ENCODE results near the gene TBCC.
"Not testable (repeated sequence)": the region's sequence is repeated elsewhere in the genome, so short reads cannot be mapped to it uniquely, and the experiment has no call there.

TBCC gene

GRCh38 chr6:42746463-42747391, 824 bp upstream of the TBCC start:
- Histone ChIP-seq H3K36me3 (ENCODE audit: insufficient read depth, low read depth, low read length) (no peaks in the 10 kb centered on the region), H3K4me1 (ENCODE audit: insufficient read depth, low read length) (peaks cover 9% of the 10 kb centered on the region), H3K9ac (ENCODE audit: low read depth, low read length) (peak overlapping the region; percentile 88), H3K27ac (ENCODE audit: low read length) (peak overlapping the region; percentile 94), H3K4me3 (ENCODE audit: low read length) (peak overlapping the region; percentile 79), H3K9me3 (ENCODE audit: insufficient read depth, low read depth, low read length) (no peaks in the 10 kb centered on the region), H3K27me3 (ENCODE audit: insufficient read depth, low read length) (no peaks in the 10 kb centered on the region)

DNA sequence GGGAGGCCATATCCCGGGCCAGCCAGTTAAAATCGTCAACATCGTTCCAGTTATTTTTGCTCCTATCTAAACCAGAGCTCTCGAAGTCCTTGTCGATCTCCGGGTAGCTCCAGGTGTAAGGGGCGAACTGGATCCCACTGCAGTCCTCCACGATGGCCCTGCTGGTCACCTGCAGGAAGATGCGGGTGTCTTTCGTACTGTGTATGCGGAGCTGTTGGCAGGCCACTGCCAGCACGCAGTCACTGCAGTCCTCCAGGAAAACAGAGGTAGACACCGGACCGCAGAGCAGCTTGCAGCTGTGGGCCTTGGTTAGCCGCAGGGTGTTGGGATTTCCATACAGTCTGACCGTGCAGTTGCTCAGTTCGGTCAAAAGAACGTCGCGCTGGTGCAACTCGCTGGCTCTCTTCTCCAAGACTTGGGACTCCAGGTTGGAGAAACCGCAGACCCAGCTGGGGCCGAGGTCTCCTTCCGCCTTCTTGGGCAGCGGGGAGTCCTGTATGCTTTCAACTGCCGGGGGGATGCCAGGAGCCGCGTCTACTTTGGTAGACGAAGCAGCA, 742 bp downstream of the TBCC start:
- H3K9me3 ChIP-seq (ENCODE audit: insufficient read depth, low read depth, low read length): no peaks in the 10 kb centered on the region
- H3K4me3 ChIP-seq (ENCODE audit: low read length): peak overlapping the region; percentile 99
- H3K36me3 ChIP-seq (ENCODE audit: insufficient read depth, low read depth, low read length): no peaks in the 10 kb centered on the region
- H3K9ac ChIP-seq (ENCODE audit: low read depth, low read length): peak overlapping the region; percentile 97
- no peaks in the 10 kb centered on the region for H3K27me3 ChIP-seq (ENCODE audit: insufficient read depth, low read length)
- H3K27ac ChIP-seq (ENCODE audit: low read length): peak overlapping the region; percentile 40
- H3K4me1 ChIP-seq (ENCODE audit: insufficient read depth, low read length): peaks cover 9% of the 10 kb centered on the region

GRCh38 chr6:42744351-42744893, 1.5 kb downstream of the TBCC start:
- Histone ChIP-seq H3K36me3 (ENCODE audit: insufficient read depth, low read depth, low read length) (no peaks in the 10 kb centered on the region), H3K9me3 (ENCODE audit: insufficient read depth, low read depth, low read length) (no peaks in the 10 kb centered on the region), H3K4me1 (ENCODE audit: insufficient read depth, low read length) (peaks cover 9% of the 10 kb centered on the region), H3K27me3 (ENCODE audit: insufficient read depth, low read length) (no peaks in the 10 kb centered on the region), H3K4me3 (ENCODE audit: low read length) (peak overlapping the region; percentile 99), H3K9ac (ENCODE audit: low read depth, low read length) (peak overlapping the region; percentile 97; the same call in 1 of the 2 replicates), H3K27ac (ENCODE audit: low read length) (no peak overlapping the region)

GRCh38 chr6:42742116-42742894, 3.6 kb downstream of the TBCC start:
- H3K27me3 ChIP-seq (ENCODE audit: insufficient read depth, low read length): no peaks in the 10 kb centered on the region
- H3K4me3 ChIP-seq (ENCODE audit: low read length): no peak overlapping the region
- H3K36me3 ChIP-seq (ENCODE audit: insufficient read depth, low read depth, low read length): no peaks in the 10 kb centered on the region
- no peak overlapping the region for H3K27ac ChIP-seq (ENCODE audit: low read length)
- no peaks in the 10 kb centered on the region for H3K9me3 ChIP-seq (ENCODE audit: insufficient read depth, low read depth, low read length)
- no peak overlapping the region for H3K9ac ChIP-seq (ENCODE audit: low read depth, low read length)
- H3K4me1 ChIP-seq (ENCODE audit: insufficient read depth, low read length): peaks cover 9% of the 10 kb centered on the region

- H3K4me1 ChIP-seq (ENCODE audit: insufficient read depth, low read length): peaks cover 9% of the 10 kb centered on the region
- H3K27ac ChIP-seq (ENCODE audit: low read length): no peak overlapping the region
These were observed 5.2 kb downstream of the TBCC start for GRCh38 chr6:42740725-42741124.

GRCh38 chr6:42735976-42736375, 9.9 kb downstream of the TBCC start:
- Histone ChIP-seq H3K27me3 (ENCODE audit: insufficient read depth, low read length) (no peaks in the 10 kb centered on the region), H3K9ac (ENCODE audit: low read depth, low read length) (no peak overlapping the region), H3K4me1 (ENCODE audit: insufficient read depth, low read length) (no peaks in the 10 kb centered on the region), H3K4me3 (ENCODE audit: low read length) (no peak overlapping the region), H3K36me3 (ENCODE audit: insufficient read depth, low read depth, low read length) (no peaks in the 10 kb centered on the region), H3K27ac (ENCODE audit: low read length) (no peak overlapping the region), H3K9me3 (ENCODE audit: insufficient read depth, low read depth, low read length) (no peaks in the 10 kb centered on the region)

More at GRCh38 chr6:42740725-42741124, 5.2 kb downstream of the TBCC start:
- H3K27me3 ChIP-seq (ENCODE audit: insufficient read depth, low read length): no peaks in the 10 kb centered on the region
- no peaks in the 10 kb centered on the region for H3K36me3 ChIP-seq (ENCODE audit: insufficient read depth, low read depth, low read length)
- H3K4me3 ChIP-seq (ENCODE audit: low read length): no peak overlapping the region
- H3K9me3 ChIP-seq (ENCODE audit: insufficient read depth, low read depth, low read length): no peaks in the 10 kb centered on the region
- no peak overlapping the region for H3K9ac ChIP-seq (ENCODE audit: low read depth, low read length)

- not testable (repeated sequence) for H3K27ac ChIP-seq (ENCODE audit: low read length); H3K36me3 ChIP-seq (ENCODE audit: insufficient read depth, low read depth, low read length); H3K4me1 ChIP-seq (ENCODE audit: insufficient read depth, low read length); H3K4me3 ChIP-seq (ENCODE audit: low read length); H3K9ac ChIP-seq (ENCODE audit: low read depth, low read length); H3K27me3 ChIP-seq (ENCODE audit: insufficient read depth, low read length); H3K9me3 ChIP-seq (ENCODE audit: insufficient read depth, low read depth, low read length)
These were observed 11.9 kb downstream of the TBCC start for GRCh38 chr6:42733867-42734481.

DNA sequence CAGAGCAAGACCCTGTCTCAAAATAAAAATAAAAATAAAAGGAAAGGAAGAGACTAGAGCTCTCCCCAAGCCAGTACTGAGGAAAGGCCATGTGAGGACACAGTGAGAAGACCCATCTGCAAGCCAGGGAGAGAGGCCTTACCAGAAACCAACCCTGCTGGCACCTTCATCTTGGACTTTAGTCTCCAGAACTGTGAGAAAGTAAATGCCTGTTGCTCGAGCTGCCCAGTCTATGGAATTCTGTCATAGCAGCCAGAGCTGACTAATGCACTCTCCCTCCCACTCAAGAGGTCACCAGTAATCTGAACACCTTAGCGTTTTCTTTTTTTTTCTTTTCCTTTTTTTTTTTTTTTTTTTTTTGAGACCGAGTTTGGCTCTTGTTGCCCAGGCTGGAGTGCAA, 16.2 kb downstream of the TBCC start:
- H3K4me1 ChIP-seq (ENCODE audit: insufficient read depth, low read length): peaks cover 3% of the 10 kb centered on the region; the same call in 1 of the 2 replicates
- no peak overlapping the region for H3K27ac ChIP-seq (ENCODE audit: low read length)
- no peak overlapping the region for H3K4me3 ChIP-seq (ENCODE audit: low read length)
- no peaks in the 10 kb centered on the region for H3K27me3 ChIP-seq (ENCODE audit: insufficient read depth, low read length)
- H3K36me3 ChIP-seq (ENCODE audit: insufficient read depth, low read depth, low read length): no peaks in the 10 kb centered on the region
- H3K9ac ChIP-seq (ENCODE audit: low read depth, low read length): no peak overlapping the region
- no peaks in the 10 kb centered on the region for H3K9me3 ChIP-seq (ENCODE audit: insufficient read depth, low read depth, low read length)

DNA sequence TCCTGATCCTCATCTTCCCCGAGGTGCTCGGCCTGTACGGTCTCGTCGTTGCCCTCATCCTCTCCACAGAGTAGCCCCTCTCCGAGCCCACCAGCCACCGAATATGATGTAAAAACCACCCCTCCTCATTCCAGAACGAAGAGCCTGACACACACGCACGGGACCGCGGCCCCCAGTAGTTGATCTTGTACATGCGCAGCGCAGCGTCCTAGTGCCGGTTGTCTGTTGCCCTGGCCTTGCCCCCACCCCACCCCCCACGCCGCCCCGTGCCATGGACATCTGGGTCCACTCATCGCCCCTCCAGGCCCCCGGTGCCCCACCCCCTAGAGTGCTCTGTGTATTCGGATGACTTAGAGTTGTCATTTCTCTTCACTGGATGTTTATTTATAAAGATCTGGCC, 18.3 kb downstream of the TBCC start:
- Histone ChIP-seq H3K27me3 (ENCODE audit: insufficient read depth, low read length) (no peaks in the 10 kb centered on the region), H3K9me3 (ENCODE audit: insufficient read depth, low read depth, low read length) (no peaks in the 10 kb centered on the region), H3K27ac (ENCODE audit: low read length) (no peak overlapping the region), H3K36me3 (ENCODE audit: insufficient read depth, low read depth, low read length) (no peaks in the 10 kb centered on the region), H3K4me1 (ENCODE audit: insufficient read depth, low read length) (peaks cover 3% of the 10 kb centered on the region; the same call in 1 of the 2 replicates), H3K4me3 (ENCODE audit: low read length) (no peak overlapping the region), H3K9ac (ENCODE audit: low read depth, low read length) (no peak overlapping the region)

DNA sequence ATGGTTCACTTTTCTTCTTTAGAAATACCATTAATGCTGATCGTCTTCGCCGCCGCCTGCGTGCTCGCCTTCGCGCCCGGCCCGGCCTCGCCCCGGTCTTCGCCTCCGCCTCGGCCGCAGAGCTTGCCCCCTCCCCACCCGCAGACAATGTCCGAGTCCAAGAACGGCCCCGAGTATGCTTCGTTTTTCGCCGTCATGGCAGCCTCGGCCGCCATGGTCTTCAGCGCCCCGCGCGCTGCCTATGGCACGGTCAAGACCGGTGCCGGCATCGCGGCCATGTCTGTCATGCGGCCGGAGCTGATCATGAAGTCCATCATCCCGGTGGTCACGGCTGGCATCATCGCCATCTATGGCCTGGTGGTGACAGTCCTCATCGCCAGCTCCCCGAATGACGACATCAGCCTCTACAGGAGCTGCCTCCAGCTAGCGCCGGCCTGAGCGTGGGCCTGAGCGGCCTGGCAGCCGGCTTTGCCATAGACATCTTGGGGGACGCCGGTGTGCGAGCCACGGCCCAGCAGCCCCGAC, 18.8 kb downstream of the TBCC start:
- Histone ChIP-seq H3K9ac (ENCODE audit: low read depth, low read length) (no peak overlapping the region), H3K27ac (ENCODE audit: low read length) (no peak overlapping the region), H3K36me3 (ENCODE audit: insufficient read depth, low read depth, low read length) (no peaks in the 10 kb centered on the region), H3K27me3 (ENCODE audit: insufficient read depth, low read length) (no peaks in the 10 kb centered on the region), H3K9me3 (ENCODE audit: insufficient read depth, low read depth, low read length) (no peaks in the 10 kb centered on the region), H3K4me1 (ENCODE audit: insufficient read depth, low read length) (peaks cover 3% of the 10 kb centered on the region; the same call in 1 of the 2 replicates), H3K4me3 (ENCODE audit: low read length) (no peak overlapping the region)

Data from iPS-20b (cell line).